K562 (cell line): ENCODE data around the gene ZKSCAN5. TPM values are rescaled to one million over a fixed set of nuclear protein-coding genes. Genes with fewer than 3 reads are reported as not detected.

Source experiments
- E2F8 ChIP-seq: fragments of 450-650 bp; IDR thresholded peaks from 2 replicates; pipeline ENCODE4 v1.7.1; 2018; ENCODE audit warnings: mild to moderate bottlenecking, low read depth; ENCODE audit not compliant: partially characterized antibody
- EGR1 ChIP-seq: fragments of 450-650 bp; conservative IDR thresholded peaks from 2 replicates; pipeline ENCODE4 v1.6.1; 2017; ENCODE audit warnings: mild to moderate bottlenecking
- ELF2 ChIP-seq: fragments of 250-450 bp; sonication (Bioruptor Pico); IDR thresholded peaks from 2 replicates; pipeline ENCODE4 v1.5.0; 2021; ENCODE audit warnings: mild to moderate bottlenecking
- ELF4 ChIP-seq: fragments of 450-650 bp; formaldehyde crosslinking; IDR thresholded peaks from 2 replicates; pipeline ENCODE4 v1.4.0; 2022; ENCODE audit warnings: missing genetic modification characterization
- FOXO4 ChIP-seq: fragments of 450-650 bp; formaldehyde crosslinking; IDR thresholded peaks from 2 replicates; pipeline ENCODE4 v1.4.0; 2020; ENCODE audit warnings: mild to moderate bottlenecking, moderate library complexity
- MLLT1 ChIP-seq, 2 experiments: fragments of 450-650 bp; IDR thresholded peaks; 2 replicates each; pipeline ENCODE4 v1.6.1; 2016
- MLX ChIP-seq, 2 experiments: fragments of 450-650 bp in 1 of 2; sonication (generic) in 1 of 2; formaldehyde crosslinking; conservative IDR thresholded peaks; 2 replicates each; pipeline versions ENCODE4 v1.4.0 to v1.8.1; 2020 to 2022; ENCODE audit warnings: mild to moderate bottlenecking in 1 of 2, missing genetic modification reagents in 1 of 2
- NFYB ChIP-seq: IDR thresholded peaks from 2 replicates; pipeline ENCODE4 v1.6.1; 2011; ENCODE audit warnings: mild to moderate bottlenecking, moderate library complexity; ENCODE audit not compliant: insufficient read length; ENCODE audit errors: extremely low read depth
- SLC30A9 ChIP-seq: fragments of 250-450 bp; sonication (Bioruptor Pico); IDR thresholded peaks from 2 replicates; pipeline ENCODE4 v1.8.0; 2022; ENCODE audit warnings: mild to moderate bottlenecking, moderate library complexity
- TAL1 ChIP-seq: fragments of 450-650 bp; IDR thresholded peaks from 2 replicates; pipeline ENCODE4 v1.6.1; 2016; ENCODE audit warnings: mild to moderate bottlenecking
- THAP12 ChIP-seq: fragments of 250-450 bp; sonication (Bioruptor Pico); IDR thresholded peaks from 2 replicates; pipeline ENCODE4 v1.9.0; 2021; ENCODE audit warnings: mild to moderate bottlenecking, inconsistent platforms
- ZBTB17 ChIP-seq: fragments of 450-650 bp; formaldehyde crosslinking; IDR thresholded peaks from 2 replicates; pipeline ENCODE4 v1.4.0; 2020; ENCODE audit warnings: mild to moderate bottlenecking
- ZNF274 ChIP-seq: IDR thresholded peaks from 2 replicates; pipeline ENCODE4 v1.6.1; 2011; ENCODE audit warnings: low read depth, mild to moderate bottlenecking, low read length, moderate library complexity, borderline replicate concordance
- ZNF408 ChIP-seq: fragments of 250-450 bp; sonication (Bioruptor Pico); IDR thresholded peaks from 2 replicates; pipeline ENCODE4 v1.4.0; 2020; ENCODE audit warnings: low read depth, mild to moderate bottlenecking, moderate library complexity
- ZNF586 ChIP-seq: fragments of 450-650 bp; formaldehyde crosslinking; conservative IDR thresholded peaks from 2 replicates; pipeline ENCODE4 v1.4.0; 2020; ENCODE audit warnings: mild to moderate bottlenecking, moderate library complexity
- ZNF639 ChIP-seq, 2 experiments: fragments of 200-800 bp in 1 of 2; sonication (Bioruptor generic) in 1 of 2; sonication (generic) in 1 of 2; formaldehyde crosslinking in 1 of 2; IDR thresholded peaks in 1 of 2; conservative IDR thresholded peaks in 1 of 2; 2 replicates each; pipeline versions ENCODE4 v1.5.0 to v1.6.1; 2016 to 2020; ENCODE audit warnings: missing compliant biosample characterization in 1 of 2, missing genetic modification characterization in 1 of 2, missing genetic modification reagents in 1 of 2
- ZNF766 ChIP-seq: fragments of 200-800 bp; sonication (Bioruptor generic); conservative IDR thresholded peaks from 2 replicates; pipeline ENCODE4 v1.6.1; 2016; ENCODE audit warnings: missing genetic modification characterization, missing compliant biosample characterization
- ZNF77 ChIP-seq: fragments of 250-450 bp; sonication (Bioruptor Pico); IDR thresholded peaks from 2 replicates; pipeline ENCODE4 v1.5.0; 2020
- polyA plus RNA-seq, 8 experiments: library from polyadenylated mRNA; depleted of rRNA in 4 of 8; stranded (reverse) in 5 of 8; unstranded in 3 of 8; fragments of >200 nt; fragmentation: Nextera tagmentation in 2 of 8; fragmentation: Illumina TruSeq in 1 of 8; extraction: Ambion mirVana in 2 of 8; extraction: Trizol in 1 of 8; gene quantifications; 2 replicates each; pipeline versions ENCODE4 v1.2.1 to v1.2.3, GENCODE V29; 2011 to 2014; ENCODE audit warnings: inconsistent platforms in 1 of 8, missing spikeins in 1 of 8
- total RNA-seq, 7 experiments: library from RNA; depleted of rRNA in 6 of 7; stranded (reverse); fragments of >200 nt in 6 of 7; fragmentation: Illumina TruSeq in 2 of 7; extraction: Trizol in 2 of 7; gene quantifications; 2 replicates each; pipeline versions ENCODE4 v1.2.1 to v1.2.3, GENCODE V29; 2011 to 2021; ENCODE audit warnings: low replicate concordance in 1 of 7

Gene ZKSCAN5
- total and polyA plus RNA-seq, 9 of the 15 experiments (the other 6 are each of a cell fraction or from before 2014, with no cell fraction given): 4.2 to 19.0 (median 15.0) TPM

GRCh38 chr7:99504281-99504602, 220 bp upstream of the ZKSCAN5 start (continued):
- TF ChIP-seq ZNF77 (CRISPR knock-in tag): no peak
- no peak for TF ChIP-seq ZNF408 (CRISPR knock-in tag)
- peak; percentile 42; the same call in 1 of the 2 replicates for TF ChIP-seq ELF2
- no peak for TF ChIP-seq ZNF639 (CRISPR knock-in tag; conservative IDR thresholded peaks at IDR 0.05 in 1 of 2, IDR thresholded peaks at IDR 0.05 in 1 of 2)
- TF ChIP-seq EGR1: peak; percentile 93
- no peak for TF ChIP-seq SLC30A9
- TF ChIP-seq FOXO4: no peak
- no peak for TF ChIP-seq ZNF586 (CRISPR knock-in tag)
- no peak for TF ChIP-seq ZNF274
- TF ChIP-seq THAP12: no peak
- TF ChIP-seq ZBTB17 (CRISPR knock-in tag): no peak
- no peak for TF ChIP-seq MLX (CRISPR knock-in tag; conservative IDR thresholded peaks at IDR 0.05)
- TF ChIP-seq ELF4 (CRISPR knock-in tag): no peak
- TF ChIP-seq NFYB: peak; percentile 69
- 0 out of 2 replicates have a peak, but pooled peaks have one; percentile 36 for TF ChIP-seq ZNF766 (CRISPR knock-in tag)
- TF ChIP-seq E2F8: no peak
- TF ChIP-seq MLLT1 (IDR thresholded peaks at IDR 0.05): 0 out of 4 replicates have a peak, but pooled peaks of 1 of the 2 experiments have one; percentile 66
- no peak for TF ChIP-seq TAL1
